Brain microvascular endothelial cell (primary cell): ENCODE data around the gene ADAMTS17.

Experiments
- DNase-seq: peaks from one replicate; pipeline ENCODE4 v3.0.0-alpha.2; 2020
- H3K27ac ChIP-seq: fragments of 250-450 bp; sonication (Bioruptor Pico); 2 replicates; pipeline ENCODE4 v1.5.1; 2020; ENCODE audit warnings: mild to moderate bottlenecking, moderate library complexity
- H3K27me3 ChIP-seq: fragments of 250-450 bp; sonication (Bioruptor Pico); replicated peaks from 2 replicates; pipeline ENCODE4 v1.5.1; 2020; ENCODE audit warnings: mild to moderate bottlenecking
- H3K36me3 ChIP-seq: fragments of 250-450 bp; sonication (Bioruptor Pico); replicated peaks from 2 replicates; pipeline ENCODE4 v1.5.1; 2020; ENCODE audit warnings: mild to moderate bottlenecking
- H3K4me3 ChIP-seq: 2 replicates; pipeline ENCODE4 v1.5.1; 2011; ENCODE audit warnings: low read depth, mild to moderate bottlenecking, control low read depth, low read length, moderate library complexity
- in situ Hi-C: cut with HindIII; loops from 2 replicates; pipeline ENCODE4 v1.10.0; 2017; ENCODE audit warnings: low sequenced_read_pairs, low pct_ligation_motif_present
- TF ChIP-seq, protein P1 (sequence below): IDR thresholded peaks from 2 replicates; pipeline ENCODE4 v1.5.1; 2011; ENCODE audit warnings: low read depth, mild to moderate bottlenecking, moderate library complexity, low read length, control low read depth, inconsistent platforms; ENCODE audit errors: missing control alignments

Gene ADAMTS17

DNA sequence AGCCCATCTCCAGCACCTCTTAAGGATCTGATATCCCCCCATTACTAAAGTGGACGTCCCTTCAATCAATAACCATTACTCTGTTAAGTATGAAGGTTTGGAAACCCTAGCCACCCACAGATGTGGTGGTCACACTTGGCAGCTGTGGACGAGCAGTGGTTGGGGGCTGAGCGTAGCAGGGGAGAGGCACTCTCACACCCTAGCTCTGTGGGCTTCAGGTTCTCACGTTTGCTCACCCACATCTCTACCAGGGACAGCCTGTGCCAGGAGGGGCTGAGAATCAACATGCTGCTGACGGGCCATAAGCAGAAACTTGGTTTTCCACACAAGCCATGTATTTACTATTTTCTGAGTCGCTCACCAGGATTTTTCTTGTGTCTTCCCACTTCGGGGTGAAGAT lies 287.2 kb downstream of the ADAMTS17 start:
- in situ Hi-C loops = no loop called here

DNA sequence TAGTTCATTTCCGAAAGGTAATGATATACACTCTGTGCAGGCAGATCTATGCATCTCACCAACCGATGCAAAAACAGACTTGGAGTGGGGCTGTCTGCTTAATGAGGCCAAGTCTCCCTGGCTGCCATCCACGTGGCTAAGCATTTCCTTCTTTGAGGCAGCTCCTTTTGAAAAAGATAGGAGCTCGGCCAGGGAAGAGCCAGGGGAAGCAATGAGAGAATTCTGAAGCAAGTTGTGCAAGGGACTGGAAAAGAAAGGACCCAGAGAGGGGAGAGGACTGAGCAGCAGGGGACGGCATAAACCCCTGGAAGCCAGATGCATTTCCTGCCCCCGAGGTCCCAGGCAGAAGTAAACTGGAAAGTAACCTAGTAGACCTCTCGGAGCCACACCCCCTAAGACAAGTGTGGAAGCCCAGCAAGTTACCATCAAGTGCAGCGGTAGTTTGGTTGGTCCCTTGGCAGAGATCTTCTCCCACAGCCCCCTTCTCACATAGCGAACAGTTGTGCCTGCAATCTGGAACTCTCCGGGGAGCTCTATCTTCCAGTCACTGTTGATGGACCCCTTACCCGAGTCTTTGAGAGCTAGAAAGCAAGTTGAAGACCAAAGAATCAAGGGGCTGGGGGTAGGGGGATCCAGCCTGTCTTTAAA lies 288.2 kb downstream of the ADAMTS17 start:
- TF ChIP-seq, protein P1, sequence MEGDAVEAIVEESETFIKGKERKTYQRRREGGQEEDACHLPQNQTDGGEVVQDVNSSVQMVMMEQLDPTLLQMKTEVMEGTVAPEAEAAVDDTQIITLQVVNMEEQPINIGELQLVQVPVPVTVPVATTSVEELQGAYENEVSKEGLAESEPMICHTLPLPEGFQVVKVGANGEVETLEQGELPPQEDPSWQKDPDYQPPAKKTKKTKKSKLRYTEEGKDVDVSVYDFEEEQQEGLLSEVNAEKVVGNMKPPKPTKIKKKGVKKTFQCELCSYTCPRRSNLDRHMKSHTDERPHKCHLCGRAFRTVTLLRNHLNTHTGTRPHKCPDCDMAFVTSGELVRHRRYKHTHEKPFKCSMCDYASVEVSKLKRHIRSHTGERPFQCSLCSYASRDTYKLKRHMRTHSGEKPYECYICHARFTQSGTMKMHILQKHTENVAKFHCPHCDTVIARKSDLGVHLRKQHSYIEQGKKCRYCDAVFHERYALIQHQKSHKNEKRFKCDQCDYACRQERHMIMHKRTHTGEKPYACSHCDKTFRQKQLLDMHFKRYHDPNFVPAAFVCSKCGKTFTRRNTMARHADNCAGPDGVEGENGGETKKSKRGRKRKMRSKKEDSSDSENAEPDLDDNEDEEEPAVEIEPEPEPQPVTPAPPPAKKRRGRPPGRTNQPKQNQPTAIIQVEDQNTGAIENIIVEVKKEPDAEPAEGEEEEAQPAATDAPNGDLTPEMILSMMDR = no peak
- in situ Hi-C loops = no loop called here
- Histone ChIP-seq H3K27me3 (no peaks in the 10 kb centered on the region), H3K27ac (no peak overlapping the region), H3K36me3 (no peaks in the 10 kb centered on the region), H3K4me3 (no peak overlapping the region)
- no peak for DNase-seq

More for the DNA sequence above, 287.2 kb downstream of the ADAMTS17 start:
- H3K36me3 ChIP-seq = no peaks in the 10 kb centered on the region
- H3K27ac ChIP-seq = no peak overlapping the region
- DNase-seq = no peak
- H3K27me3 ChIP-seq = no peaks in the 10 kb centered on the region
- H3K4me3 ChIP-seq = no peak overlapping the region
- TF ChIP-seq, protein P1 = no peak

DNA sequence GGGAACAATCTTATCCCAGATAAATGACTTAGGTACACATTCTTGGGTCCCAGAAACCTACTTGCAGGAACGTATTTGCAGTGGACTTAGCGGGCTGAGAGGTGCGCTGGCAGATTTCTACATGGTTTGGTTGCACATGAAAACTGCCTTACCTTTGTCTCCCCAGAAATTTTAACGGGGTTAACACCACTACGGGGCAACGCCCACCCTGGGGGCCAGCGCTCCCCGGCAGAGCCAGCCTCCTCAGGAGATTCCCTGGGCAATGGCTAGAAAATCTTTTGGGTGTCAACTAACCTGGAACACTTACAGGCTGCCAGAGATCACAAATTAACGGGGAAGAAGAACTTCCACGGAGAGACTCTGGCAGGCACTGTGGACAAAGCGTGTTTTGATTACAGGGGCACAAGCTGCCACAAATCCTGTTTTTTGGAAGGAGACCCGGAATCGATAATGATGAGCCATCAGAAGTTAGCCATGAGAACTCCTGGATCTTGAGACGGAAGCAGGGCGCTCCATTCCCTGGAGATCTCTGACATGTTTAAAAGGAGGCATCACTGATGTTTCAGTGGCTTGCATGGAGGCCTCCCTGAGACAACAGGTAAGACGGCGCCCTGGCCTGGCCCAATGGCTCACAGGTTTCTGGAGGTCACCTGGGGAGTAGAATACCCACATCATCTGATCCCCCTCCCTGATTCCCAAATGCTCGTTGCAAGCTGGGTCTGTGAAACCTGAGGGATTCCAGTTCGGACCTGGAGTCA lies 288.9 kb downstream of the ADAMTS17 start:
- TF ChIP-seq, protein P1 = no peak
- Histone ChIP-seq H3K27me3 (no peaks in the 10 kb centered on the region), H3K4me3 (no peak overlapping the region), H3K36me3 (no peaks in the 10 kb centered on the region), H3K27ac (no peak overlapping the region)
- no peak for DNase-seq
- in situ Hi-C loops = no loop called here

DNA sequence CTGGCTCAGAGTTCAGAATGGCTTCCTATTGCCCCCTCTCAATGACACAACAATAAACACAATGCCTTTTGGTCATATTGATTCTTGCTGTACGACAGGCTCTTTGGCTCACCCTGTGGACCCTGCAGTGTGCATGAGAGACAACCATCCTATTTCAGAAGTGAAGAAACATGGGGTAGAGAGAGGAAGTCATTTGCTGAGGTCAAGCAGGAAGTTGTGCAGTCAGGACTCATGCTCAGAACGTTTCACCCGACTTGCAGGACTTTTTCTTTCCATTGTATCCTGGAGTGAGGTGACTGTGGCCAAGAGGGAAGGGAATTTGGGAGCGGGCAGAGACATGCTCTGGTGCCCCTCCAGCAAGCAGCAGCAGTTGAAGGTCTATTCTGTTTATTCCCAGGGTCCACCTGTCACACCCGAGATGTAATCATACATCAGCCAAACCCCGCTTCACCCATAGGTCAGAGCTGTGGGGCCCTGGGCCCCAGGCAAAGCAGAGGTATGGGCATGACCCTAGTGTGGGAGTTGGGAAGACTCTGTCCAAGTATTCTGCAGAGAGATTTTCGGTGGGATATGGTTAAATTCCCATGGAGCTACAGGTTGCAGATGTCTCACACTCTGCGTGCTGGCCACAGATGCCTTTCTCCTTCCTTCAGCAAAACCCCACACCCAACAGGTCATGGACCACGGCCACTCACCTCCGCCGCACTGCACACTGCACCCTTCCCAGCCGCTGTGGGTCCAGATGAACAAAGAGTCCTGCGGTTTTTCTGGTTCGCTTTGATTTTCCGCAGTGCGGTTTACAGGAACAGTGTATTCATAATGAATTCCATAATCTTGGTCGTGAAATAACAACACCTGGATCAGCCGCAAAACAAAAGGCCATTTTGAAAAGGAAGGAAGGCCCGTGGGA lies 290.6 kb downstream of the ADAMTS17 start:
- Histone ChIP-seq H3K36me3 (no peaks in the 10 kb centered on the region), H3K4me3 (no peak overlapping the region), H3K27me3 (no peaks in the 10 kb centered on the region), H3K27ac (no peak overlapping the region)
- in situ Hi-C loops = no loop called here
- TF ChIP-seq, protein P1 = no peak
- no peak for DNase-seq

DNA sequence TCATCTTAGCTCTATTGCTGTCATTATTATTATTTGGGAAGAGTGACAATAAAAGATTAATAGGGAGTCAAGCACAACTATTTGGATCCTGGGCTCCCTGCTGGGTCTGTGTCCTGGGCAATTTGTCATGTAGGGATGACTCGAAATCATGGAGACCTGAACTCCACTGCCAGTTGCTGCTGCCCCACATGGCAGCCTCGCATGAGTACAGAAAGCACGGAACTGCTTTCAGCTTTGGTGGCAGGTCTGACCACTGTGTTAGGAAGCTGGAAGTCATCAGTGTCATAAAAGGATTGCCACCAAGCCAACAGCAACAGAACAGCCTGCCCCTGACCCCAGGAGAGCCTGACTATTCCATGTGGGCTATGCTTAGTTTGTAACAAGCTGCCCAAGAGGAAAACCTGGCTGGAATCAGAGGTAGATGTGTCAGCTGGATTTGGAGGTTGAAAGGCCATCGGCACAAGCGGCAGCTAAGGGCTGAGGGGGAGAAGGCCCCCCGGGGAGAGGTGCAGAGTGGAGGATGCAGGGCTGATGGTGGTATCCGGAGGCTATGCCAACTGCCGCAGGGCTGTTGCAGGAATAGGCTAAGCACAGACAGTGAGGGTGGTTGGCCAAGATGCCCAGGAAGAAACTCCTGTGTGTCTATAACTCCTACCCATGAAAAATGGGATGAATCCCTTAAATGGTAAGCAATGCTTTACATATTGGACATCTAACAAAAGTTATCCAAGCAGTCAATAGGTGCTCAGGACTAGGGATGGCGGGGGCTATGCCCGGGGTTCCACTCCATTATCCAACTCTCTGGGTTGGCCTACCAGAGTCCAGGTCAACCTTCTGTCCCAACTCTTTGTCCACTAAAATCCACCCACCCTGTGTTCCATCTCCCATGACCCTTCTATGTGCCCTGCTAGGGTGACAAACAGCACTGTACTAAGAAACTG lies 291.6 kb downstream of the ADAMTS17 start:
- H3K36me3 ChIP-seq = no peaks in the 10 kb centered on the region
- DNase-seq = no peak
- in situ Hi-C loops = no loop called here
- no peak overlapping the region for H3K27ac ChIP-seq
- H3K4me3 ChIP-seq = no peak overlapping the region
- H3K27me3 ChIP-seq = no peaks in the 10 kb centered on the region
- TF ChIP-seq, protein P1 = no peak
